HEK293 (cell line): ENCODE measurements around the gene FLT4.
A peak's percentile ranks its signal among the peaks of the same experiment; 100 is the strongest.

ENCODE experiments used
- CTCF ChIA-PET: fragments of 350-600 bp; formaldehyde crosslinking; extraction: SDS; loops from one replicate; lab custom pipeline; 2021; ENCODE audit warnings: antibody characterized with exemption; lab: Yijun Ruan, JAX
- POLR2A ChIA-PET: fragments of 300-600 bp; formaldehyde crosslinking; extraction: SDS; loops from one replicate; lab custom pipeline; 2020; ENCODE audit warnings: antibody characterized with exemption, inconsistent platforms; lab: Yijun Ruan, JAX
- H3K27ac ChIP-seq: fragments of 200-500 bp; sonication (Bioruptor generic); 2 replicates; pipeline ENCODE4 v1.5.1; 2014; ENCODE audit warnings: low read depth, low read length, control low read depth, inconsistent platforms; ENCODE audit errors: extremely low read depth
- H3K36me3 ChIP-seq, 2 experiments: fragments of 200-500 bp in 1 of 2; sonication (Bioruptor generic) in 1 of 2; 1 replicate in 1 of 2; 2 replicates in 1 of 2; pipeline ENCODE4 v1.5.1; 2014 to 2017; ENCODE audit warnings: inconsistent platforms in 2 of 2, low read length in 2 of 2; ENCODE audit not compliant: control insufficient read depth in 2 of 2, insufficient read depth in 1 of 2
- H3K4me1 ChIP-seq: fragments of 200-500 bp; sonication (Bioruptor generic); 2 replicates; pipeline ENCODE4 v1.5.1; 2014; ENCODE audit warnings: mild to moderate bottlenecking, low read length, inconsistent platforms; ENCODE audit not compliant: control insufficient read depth, insufficient read depth
- H3K4me3 ChIP-seq: 2 replicates; pipeline ENCODE4 v1.5.1; 2011; ENCODE audit warnings: low read depth, mild to moderate bottlenecking, control low read depth, low read length, moderate library complexity
- H3K9me3 ChIP-seq: fragments of 200-500 bp; sonication (Bioruptor generic); 2 replicates; pipeline ENCODE4 v1.5.1; 2014; ENCODE audit warnings: low read depth, low read length, inconsistent platforms; ENCODE audit not compliant: control insufficient read depth, insufficient read depth
- BCL11B ChIP-seq: fragments of 450-650 bp; formaldehyde crosslinking; IDR thresholded peaks from 2 replicates; pipeline ENCODE4 v1.5.1; 2016; ENCODE audit warnings: low read depth, missing biosample characterization, missing genetic modification characterization
- KLF1 ChIP-seq: fragments of 450-650 bp; formaldehyde crosslinking; IDR thresholded peaks from 2 replicates; pipeline ENCODE4 v1.5.1; 2016; ENCODE audit warnings: missing biosample characterization, missing genetic modification characterization
- ZBTB20 ChIP-seq: fragments of 450-650 bp; formaldehyde crosslinking; IDR thresholded peaks from 2 replicates; pipeline ENCODE4 v1.5.1; 2016; ENCODE audit warnings: missing biosample characterization, missing genetic modification characterization
- ZBTB48 ChIP-seq: fragments of 450-650 bp; formaldehyde crosslinking; IDR thresholded peaks from 2 replicates; pipeline ENCODE4 v1.5.1; 2016; ENCODE audit warnings: missing biosample characterization, missing genetic modification characterization
- ZIC2 ChIP-seq: fragments of 450-650 bp; formaldehyde crosslinking; IDR thresholded peaks from 2 replicates; pipeline ENCODE4 v1.5.1; 2016; ENCODE audit warnings: missing biosample characterization, missing genetic modification characterization
- ZNF148 ChIP-seq: fragments of 450-650 bp; formaldehyde crosslinking; IDR thresholded peaks from 2 replicates; pipeline ENCODE4 v1.5.0; 2017; ENCODE audit warnings: missing biosample characterization, missing genetic modification characterization, borderline replicate concordance
- ZNF202 ChIP-seq: fragments of 450-650 bp; formaldehyde crosslinking; IDR thresholded peaks from 2 replicates; pipeline ENCODE4 v1.5.1; 2016; ENCODE audit warnings: missing biosample characterization, missing genetic modification characterization, borderline replicate concordance
- ZNF280C ChIP-seq: fragments of 450-650 bp; formaldehyde crosslinking; IDR thresholded peaks from 2 replicates; pipeline ENCODE4 v1.5.1; 2016; ENCODE audit warnings: missing biosample characterization, missing genetic modification characterization
- ZNF302 ChIP-seq: fragments of 450-650 bp; formaldehyde crosslinking; IDR thresholded peaks from 2 replicates; pipeline ENCODE4 v1.5.1; 2016; ENCODE audit warnings: missing biosample characterization, missing genetic modification characterization, low read depth
- ZNF513 ChIP-seq: fragments of 450-650 bp; IDR thresholded peaks from 2 replicates; pipeline ENCODE4 v1.5.1; 2018; ENCODE audit warnings: missing biosample characterization, missing genetic modification characterization
- ZNF560 ChIP-seq: fragments of 450-650 bp; formaldehyde crosslinking; IDR thresholded peaks from 2 replicates; pipeline ENCODE4 v1.5.1; 2017; ENCODE audit warnings: missing biosample characterization, missing genetic modification characterization, borderline replicate concordance
- ZNF623 ChIP-seq: fragments of 450-650 bp; formaldehyde crosslinking; IDR thresholded peaks from 2 replicates; pipeline ENCODE4 v1.5.1; 2016; ENCODE audit warnings: missing biosample characterization, missing genetic modification characterization
- ZNF654 ChIP-seq: fragments of 450-650 bp; formaldehyde crosslinking; IDR thresholded peaks from 2 replicates; pipeline ENCODE4 v1.5.1; 2016; ENCODE audit warnings: low read depth, missing biosample characterization, missing genetic modification characterization
- ZNF677 ChIP-seq: fragments of 450-650 bp; IDR thresholded peaks from 2 replicates; pipeline ENCODE4 v1.5.0; 2018; ENCODE audit warnings: missing biosample characterization, mild to moderate bottlenecking, missing genetic modification characterization, moderate library complexity
- ZNF707 ChIP-seq: fragments of 450-650 bp; formaldehyde crosslinking; IDR thresholded peaks from 2 replicates; pipeline ENCODE4 v1.5.1; 2016; ENCODE audit warnings: missing biosample characterization, missing genetic modification characterization
- ZNF777 ChIP-seq: fragments of 450-650 bp; formaldehyde crosslinking; IDR thresholded peaks from 2 replicates; pipeline ENCODE4 v1.5.1; 2017; ENCODE audit warnings: missing biosample characterization, missing genetic modification characterization, borderline replicate concordance
- ZSCAN18 ChIP-seq: fragments of 450-650 bp; formaldehyde crosslinking; IDR thresholded peaks from 2 replicates; pipeline ENCODE4 v1.5.1; 2016; ENCODE audit warnings: missing biosample characterization, missing genetic modification characterization
- ZSCAN23 ChIP-seq: fragments of 450-650 bp; formaldehyde crosslinking; IDR thresholded peaks from 2 replicates; pipeline ENCODE4 v1.5.1; 2016; ENCODE audit warnings: missing biosample characterization, missing genetic modification characterization

FLT4 gene

GRCh38 chr5:180599981-180600553 lies 49.3 kb downstream of the FLT4 start:
- no peaks in the 10 kb centered on the region for H3K9me3 ChIP-seq
- TF ChIP-seq ZIC2 (tag by site-specific recombination) (peak; percentile 25; the same call in 1 of the 2 replicates), ZNF560 (tag by site-specific recombination) (no peak)
- POLR2A ChIA-PET, result no interaction called here
- H3K4me1 ChIP-seq, result no peaks in the 10 kb centered on the region
- no peaks in the 10 kb centered on the region for H3K36me3 ChIP-seq
- H3K27ac ChIP-seq, result no peak overlapping the region
- H3K4me3 ChIP-seq, result no peak overlapping the region
- CTCF ChIA-PET, result interaction anchor here (1.2 kb wide), 1 partner anchor 19 kb away, joined by 3 read pairs; no protein-coding TSS in a partner anchor

GRCh38 chr5:180599590-180599914 lies 49.8 kb downstream of the FLT4 start:
- no peak for TF ChIP-seq ZNF623 (tag by site-specific recombination)
- TF ChIP-seq ZNF707, result no peak
- TF ChIP-seq ZNF677, result no peak
- no peak for TF ChIP-seq ZNF202
- no peak for TF ChIP-seq ZBTB48 (tag by site-specific recombination)
- no peak for TF ChIP-seq ZSCAN18
- TF ChIP-seq ZNF148 (tag by site-specific recombination), result no peak
- no peak for TF ChIP-seq ZSCAN23 (tag by site-specific recombination)
- TF ChIP-seq ZNF302 (tag by site-specific recombination), result no peak
- no peak for TF ChIP-seq ZNF777 (tag by site-specific recombination)
- TF ChIP-seq BCL11B, result no peak
- no peak for TF ChIP-seq KLF1
- no peak for TF ChIP-seq ZBTB20 (tag by site-specific recombination)
- TF ChIP-seq ZNF654 (tag by site-specific recombination), result no peak
- TF ChIP-seq ZNF513 (tag by site-specific recombination), result no peak
- TF ChIP-seq ZNF280C, result no peak
- TF ChIP-seq, all 188 proteins: peak for 0
- CTCF ChIA-PET, result interaction anchor here (1.2 kb wide), 1 partner anchor 20 kb away, joined by 3 read pairs; no protein-coding TSS in a partner anchor
- POLR2A ChIA-PET, result no interaction called here
- H3K36me3 ChIP-seq, result no peaks in the 10 kb centered on the region
- H3K9me3 ChIP-seq, result no peaks in the 10 kb centered on the region
- no peak overlapping the region for H3K4me3 ChIP-seq
- no peaks in the 10 kb centered on the region for H3K4me1 ChIP-seq
- no peak overlapping the region for H3K27ac ChIP-seq
